Measurements from ENCODE around the gene CARD11.

GRCh38 chr7:2929321-2930201 is 114.1 kb downstream of the CARD11 start:
- no peak for TF ChIP-seq POLR2AphosphoS5 (IDR thresholded peaks at IDR 0.05)
- TF ChIP-seq, protein P1, sequence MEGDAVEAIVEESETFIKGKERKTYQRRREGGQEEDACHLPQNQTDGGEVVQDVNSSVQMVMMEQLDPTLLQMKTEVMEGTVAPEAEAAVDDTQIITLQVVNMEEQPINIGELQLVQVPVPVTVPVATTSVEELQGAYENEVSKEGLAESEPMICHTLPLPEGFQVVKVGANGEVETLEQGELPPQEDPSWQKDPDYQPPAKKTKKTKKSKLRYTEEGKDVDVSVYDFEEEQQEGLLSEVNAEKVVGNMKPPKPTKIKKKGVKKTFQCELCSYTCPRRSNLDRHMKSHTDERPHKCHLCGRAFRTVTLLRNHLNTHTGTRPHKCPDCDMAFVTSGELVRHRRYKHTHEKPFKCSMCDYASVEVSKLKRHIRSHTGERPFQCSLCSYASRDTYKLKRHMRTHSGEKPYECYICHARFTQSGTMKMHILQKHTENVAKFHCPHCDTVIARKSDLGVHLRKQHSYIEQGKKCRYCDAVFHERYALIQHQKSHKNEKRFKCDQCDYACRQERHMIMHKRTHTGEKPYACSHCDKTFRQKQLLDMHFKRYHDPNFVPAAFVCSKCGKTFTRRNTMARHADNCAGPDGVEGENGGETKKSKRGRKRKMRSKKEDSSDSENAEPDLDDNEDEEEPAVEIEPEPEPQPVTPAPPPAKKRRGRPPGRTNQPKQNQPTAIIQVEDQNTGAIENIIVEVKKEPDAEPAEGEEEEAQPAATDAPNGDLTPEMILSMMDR (IDR thresholded peaks at IDR 0.05), result no peak
